Neural cell (in vitro differentiated cells): ENCODE measurements around the gene BCS1L.

Experiments
- EP300 ChIP-seq: fragments of 450-650 bp; conservative IDR thresholded peaks from 2 replicates; pipeline ENCODE4 v1.6.1; 2014; ENCODE audit warnings: antibody characterized with exemption, mild to moderate bottlenecking, moderate library complexity; ENCODE audit not compliant: poor library complexity, severe bottlenecking
- EZH2 ChIP-seq: fragments of 200-600, 300-800 bp; shearing (Covaris generic), sonication (generic); IDR thresholded peaks from 2 replicates; pipeline ENCODE4 v1.6.1; 2014; ENCODE audit warnings: antibody characterized with exemption, low read length, borderline replicate concordance, mild to moderate bottlenecking; ENCODE audit not compliant: insufficient read depth, poor library complexity, severe bottlenecking
- POLR2AphosphoS5 ChIP-seq: IDR thresholded peaks from 2 replicates; pipeline ENCODE4 v1.6.1; 2012
- REST ChIP-seq: IDR thresholded peaks from 2 replicates; pipeline ENCODE4 v1.6.1; 2012; ENCODE audit warnings: borderline replicate concordance
- SMC3 ChIP-seq: fragments of 450-650 bp; conservative IDR thresholded peaks from 2 replicates; pipeline ENCODE4 v1.6.1; 2014; ENCODE audit warnings: antibody characterized with exemption, mild to moderate bottlenecking, moderate library complexity; ENCODE audit not compliant: poor library complexity
- TAF1 ChIP-seq: IDR thresholded peaks from 2 replicates; pipeline ENCODE4 v1.6.1; 2012; ENCODE audit warnings: low read depth
- TF ChIP-seq, protein P1 (sequence below): fragments of 450-650 bp; IDR thresholded peaks from 2 replicates; pipeline ENCODE4 v1.5.1; 2014; ENCODE audit warnings: antibody characterized with exemption, mild to moderate bottlenecking, moderate library complexity; ENCODE audit not compliant: poor library complexity, severe bottlenecking

DNA sequence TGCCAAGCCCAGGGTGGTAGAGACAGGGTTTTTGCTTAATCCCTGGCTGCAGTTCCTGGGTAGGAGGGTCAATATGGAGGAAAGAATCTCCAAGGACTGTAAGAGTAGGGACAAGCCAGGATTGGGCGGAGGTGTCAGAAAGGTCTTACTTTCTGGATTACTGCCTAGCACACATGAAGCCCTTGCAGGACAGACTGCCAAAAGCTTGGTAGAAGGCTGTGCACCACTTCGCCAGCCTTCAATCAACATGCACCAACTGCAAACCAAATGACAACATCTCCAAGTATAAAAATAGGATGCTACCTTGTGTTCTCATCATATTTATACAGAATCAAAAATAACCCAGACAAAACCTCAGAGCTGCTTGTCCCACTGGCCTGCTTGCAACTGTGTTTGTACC lies 3.7 kb upstream of the BCS1L start:
- TF ChIP-seq, protein P1, sequence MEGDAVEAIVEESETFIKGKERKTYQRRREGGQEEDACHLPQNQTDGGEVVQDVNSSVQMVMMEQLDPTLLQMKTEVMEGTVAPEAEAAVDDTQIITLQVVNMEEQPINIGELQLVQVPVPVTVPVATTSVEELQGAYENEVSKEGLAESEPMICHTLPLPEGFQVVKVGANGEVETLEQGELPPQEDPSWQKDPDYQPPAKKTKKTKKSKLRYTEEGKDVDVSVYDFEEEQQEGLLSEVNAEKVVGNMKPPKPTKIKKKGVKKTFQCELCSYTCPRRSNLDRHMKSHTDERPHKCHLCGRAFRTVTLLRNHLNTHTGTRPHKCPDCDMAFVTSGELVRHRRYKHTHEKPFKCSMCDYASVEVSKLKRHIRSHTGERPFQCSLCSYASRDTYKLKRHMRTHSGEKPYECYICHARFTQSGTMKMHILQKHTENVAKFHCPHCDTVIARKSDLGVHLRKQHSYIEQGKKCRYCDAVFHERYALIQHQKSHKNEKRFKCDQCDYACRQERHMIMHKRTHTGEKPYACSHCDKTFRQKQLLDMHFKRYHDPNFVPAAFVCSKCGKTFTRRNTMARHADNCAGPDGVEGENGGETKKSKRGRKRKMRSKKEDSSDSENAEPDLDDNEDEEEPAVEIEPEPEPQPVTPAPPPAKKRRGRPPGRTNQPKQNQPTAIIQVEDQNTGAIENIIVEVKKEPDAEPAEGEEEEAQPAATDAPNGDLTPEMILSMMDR = no peak
- no peak for TF ChIP-seq EZH2
- TF ChIP-seq TAF1 = no peak
- TF ChIP-seq SMC3 = no peak
- TF ChIP-seq REST = no peak
- TF ChIP-seq POLR2AphosphoS5 = no peak
- TF ChIP-seq EP300 = no peak
